Measurements from ENCODE around the gene PIP5K1B.

The PIP5K1B gene

DNA sequence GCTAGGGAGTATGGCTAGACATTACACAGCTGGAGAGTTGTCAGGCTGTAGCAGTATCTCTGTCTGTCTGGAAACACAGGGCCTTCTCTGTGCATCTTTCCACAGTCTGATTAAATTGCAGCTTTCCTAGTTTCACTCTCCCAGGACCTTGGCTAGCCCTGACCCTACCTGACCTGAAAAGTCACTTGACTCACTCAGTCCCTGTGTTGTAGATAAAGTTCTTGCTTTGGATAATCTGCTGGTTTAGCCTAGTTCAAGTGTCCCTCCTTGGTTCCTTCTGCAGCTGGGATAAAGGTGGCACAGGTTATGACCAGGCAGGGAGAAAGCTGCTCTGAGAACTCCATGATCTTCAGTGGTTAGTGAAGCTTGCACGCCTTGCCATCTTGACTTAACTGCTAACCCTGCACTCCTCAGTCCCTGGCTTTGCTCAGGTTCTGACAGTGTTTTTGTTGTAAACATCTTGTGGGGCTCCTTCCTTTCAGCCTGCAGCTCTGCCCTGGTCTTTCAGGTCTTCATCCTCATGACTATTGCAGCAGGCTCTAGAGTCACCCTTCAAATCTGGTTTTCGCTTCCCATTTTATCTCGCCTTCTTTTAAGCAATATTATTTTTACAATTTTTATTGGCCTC lies 101.0 kb downstream of the PIP5K1B start:
- ATAC-seq: no peak
- TF ChIP-seq ARNTL (CRISPR knock-in tag; IDR thresholded peaks at IDR 0.05; ENCODE audit: borderline replicate concordance, low read depth): no peak

DNA sequence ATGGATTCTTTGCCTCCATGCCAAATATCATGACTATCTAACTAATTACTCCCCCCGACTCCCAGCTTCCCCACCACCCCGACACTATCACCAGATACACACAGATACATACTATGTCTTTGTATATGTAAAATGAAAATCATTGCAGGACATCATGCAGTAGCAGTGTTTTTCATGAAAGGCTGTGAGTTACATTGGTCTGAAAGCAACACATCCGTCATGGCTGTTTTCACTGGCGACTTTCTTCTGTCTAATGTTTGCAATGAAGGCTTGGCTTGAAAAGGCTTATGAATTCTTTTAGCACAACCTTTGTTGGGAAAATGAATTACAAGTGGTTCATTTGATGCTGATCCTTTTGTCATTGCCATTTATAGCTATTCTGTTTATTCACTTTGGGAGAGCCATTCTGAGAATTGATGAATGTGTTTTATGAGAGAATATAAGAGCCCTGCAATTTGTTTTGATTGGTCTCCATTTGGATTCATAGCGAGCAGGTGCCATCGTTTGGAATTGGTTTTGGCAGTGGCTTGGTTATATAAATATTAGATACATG lies 103.4 kb downstream of the PIP5K1B start:
- ATAC-seq: no peak
- TF ChIP-seq RARB (CRISPR knock-in tag; IDR thresholded peaks at IDR 0.05) (no peak), ZFP3 (CRISPR knock-in tag; IDR thresholded peaks at IDR 0.05) (no peak)
- TF ChIP-seq, protein P1, sequence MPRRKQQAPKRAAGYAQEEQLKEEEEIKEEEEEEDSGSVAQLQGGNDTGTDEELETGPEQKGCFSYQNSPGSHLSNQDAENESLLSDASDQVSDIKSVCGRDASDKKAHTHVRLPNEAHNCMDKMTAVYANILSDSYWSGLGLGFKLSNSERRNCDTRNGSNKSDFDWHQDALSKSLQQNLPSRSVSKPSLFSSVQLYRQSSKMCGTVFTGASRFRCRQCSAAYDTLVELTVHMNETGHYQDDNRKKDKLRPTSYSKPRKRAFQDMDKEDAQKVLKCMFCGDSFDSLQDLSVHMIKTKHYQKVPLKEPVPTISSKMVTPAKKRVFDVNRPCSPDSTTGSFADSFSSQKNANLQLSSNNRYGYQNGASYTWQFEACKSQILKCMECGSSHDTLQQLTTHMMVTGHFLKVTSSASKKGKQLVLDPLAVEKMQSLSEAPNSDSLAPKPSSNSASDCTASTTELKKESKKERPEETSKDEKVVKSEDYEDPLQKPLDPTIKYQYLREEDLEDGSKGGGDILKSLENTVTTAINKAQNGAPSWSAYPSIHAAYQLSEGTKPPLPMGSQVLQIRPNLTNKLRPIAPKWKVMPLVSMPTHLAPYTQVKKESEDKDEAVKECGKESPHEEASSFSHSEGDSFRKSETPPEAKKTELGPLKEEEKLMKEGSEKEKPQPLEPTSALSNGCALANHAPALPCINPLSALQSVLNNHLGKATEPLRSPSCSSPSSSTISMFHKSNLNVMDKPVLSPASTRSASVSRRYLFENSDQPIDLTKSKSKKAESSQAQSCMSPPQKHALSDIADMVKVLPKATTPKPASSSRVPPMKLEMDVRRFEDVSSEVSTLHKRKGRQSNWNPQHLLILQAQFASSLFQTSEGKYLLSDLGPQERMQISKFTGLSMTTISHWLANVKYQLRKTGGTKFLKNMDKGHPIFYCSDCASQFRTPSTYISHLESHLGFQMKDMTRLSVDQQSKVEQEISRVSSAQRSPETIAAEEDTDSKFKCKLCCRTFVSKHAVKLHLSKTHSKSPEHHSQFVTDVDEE (CRISPR knock-in tag; IDR thresholded peaks at IDR 0.05): no peak

DNA sequence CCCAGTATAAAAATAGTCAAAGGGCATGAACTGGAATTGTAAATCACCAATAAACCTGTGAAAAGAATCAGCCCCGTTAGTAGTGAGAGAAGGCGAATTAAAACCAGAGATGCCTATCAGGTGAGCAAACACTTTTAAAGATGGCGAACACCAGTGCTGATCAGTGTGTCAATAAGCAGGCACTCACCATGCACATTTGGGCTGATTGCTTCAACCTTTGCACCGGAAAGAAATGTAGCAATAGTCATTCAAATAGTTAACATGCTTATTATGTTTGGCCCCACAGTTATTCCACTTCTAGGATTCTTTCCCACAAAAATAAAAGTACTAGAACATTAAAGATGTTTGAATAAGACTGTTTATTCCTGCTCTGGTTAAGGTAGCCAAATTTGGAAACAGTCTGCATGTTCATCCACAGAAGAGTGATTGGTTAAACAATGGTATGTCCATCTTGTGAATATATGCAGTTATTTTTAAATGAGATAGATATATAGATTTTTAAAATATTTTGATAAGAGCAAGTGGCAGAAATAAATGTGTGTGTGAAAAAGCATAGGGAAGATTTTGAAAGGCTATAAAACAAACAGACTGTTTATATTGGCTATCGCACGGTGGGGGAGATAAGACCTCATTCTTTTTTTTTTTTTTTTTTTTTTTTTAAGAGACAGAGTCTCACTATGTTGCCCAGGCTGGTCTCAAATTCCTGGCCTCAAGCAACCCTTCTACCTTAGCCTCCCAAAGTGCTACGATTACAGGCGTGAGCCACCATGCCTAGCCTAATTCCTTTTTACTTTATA lies 112.2 kb downstream of the PIP5K1B start:
- no peak for ATAC-seq
- TF ChIP-seq, protein P2, sequence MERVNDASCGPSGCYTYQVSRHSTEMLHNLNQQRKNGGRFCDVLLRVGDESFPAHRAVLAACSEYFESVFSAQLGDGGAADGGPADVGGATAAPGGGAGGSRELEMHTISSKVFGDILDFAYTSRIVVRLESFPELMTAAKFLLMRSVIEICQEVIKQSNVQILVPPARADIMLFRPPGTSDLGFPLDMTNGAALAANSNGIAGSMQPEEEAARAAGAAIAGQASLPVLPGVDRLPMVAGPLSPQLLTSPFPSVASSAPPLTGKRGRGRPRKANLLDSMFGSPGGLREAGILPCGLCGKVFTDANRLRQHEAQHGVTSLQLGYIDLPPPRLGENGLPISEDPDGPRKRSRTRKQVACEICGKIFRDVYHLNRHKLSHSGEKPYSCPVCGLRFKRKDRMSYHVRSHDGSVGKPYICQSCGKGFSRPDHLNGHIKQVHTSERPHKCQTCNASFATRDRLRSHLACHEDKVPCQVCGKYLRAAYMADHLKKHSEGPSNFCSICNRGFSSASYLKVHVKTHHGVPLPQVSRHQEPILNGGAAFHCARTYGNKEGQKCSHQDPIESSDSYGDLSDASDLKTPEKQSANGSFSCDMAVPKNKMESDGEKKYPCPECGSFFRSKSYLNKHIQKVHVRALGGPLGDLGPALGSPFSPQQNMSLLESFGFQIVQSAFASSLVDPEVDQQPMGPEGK (CRISPR knock-in tag; IDR thresholded peaks at IDR 0.05; ENCODE audit: borderline replicate concordance): no peak
- TF ChIP-seq ZNF8 (CRISPR knock-in tag; IDR thresholded peaks at IDR 0.05): no peak
- TF ChIP-seq, protein P1 (CRISPR knock-in tag; IDR thresholded peaks at IDR 0.05): no peak
- TF ChIP-seq OSR1 (CRISPR knock-in tag; IDR thresholded peaks at IDR 0.05): no peak
- TF ChIP-seq SNAI2 (CRISPR knock-in tag; IDR thresholded peaks at IDR 0.05): no peak
- TF ChIP-seq GLIS3 (CRISPR knock-in tag; IDR thresholded peaks at IDR 0.05): no peak
- TF ChIP-seq CSDC2 (CRISPR knock-in tag; IDR thresholded peaks at IDR 0.05): no peak
- TF ChIP-seq, protein P3, sequence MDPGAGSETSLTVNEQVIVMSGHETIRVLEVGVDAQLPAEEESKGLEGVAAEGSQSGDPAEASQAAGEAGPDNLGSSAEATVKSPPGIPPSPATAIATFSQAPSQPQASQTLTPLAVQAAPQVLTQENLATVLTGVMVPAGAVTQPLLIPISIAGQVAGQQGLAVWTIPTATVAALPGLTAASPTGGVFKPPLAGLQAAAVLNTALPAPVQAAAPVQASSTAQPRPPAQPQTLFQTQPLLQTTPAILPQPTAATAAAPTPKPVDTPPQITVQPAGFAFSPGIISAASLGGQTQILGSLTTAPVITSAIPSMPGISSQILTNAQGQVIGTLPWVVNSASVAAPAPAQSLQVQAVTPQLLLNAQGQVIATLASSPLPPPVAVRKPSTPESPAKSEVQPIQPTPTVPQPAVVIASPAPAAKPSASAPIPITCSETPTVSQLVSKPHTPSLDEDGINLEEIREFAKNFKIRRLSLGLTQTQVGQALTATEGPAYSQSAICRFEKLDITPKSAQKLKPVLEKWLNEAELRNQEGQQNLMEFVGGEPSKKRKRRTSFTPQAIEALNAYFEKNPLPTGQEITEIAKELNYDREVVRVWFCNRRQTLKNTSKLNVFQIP (CRISPR knock-in tag; IDR thresholded peaks at IDR 0.05; ENCODE audit: borderline replicate concordance, low read depth): no peak
- no peak for TF ChIP-seq TOX (CRISPR knock-in tag; IDR thresholded peaks at IDR 0.05; ENCODE audit: borderline replicate concordance)
- no peak for TF ChIP-seq ZC3H10 (CRISPR knock-in tag; IDR thresholded peaks at IDR 0.05)
- TF ChIP-seq ZNF70 (CRISPR knock-in tag; IDR thresholded peaks at IDR 0.05): no peak
- no peak for TF ChIP-seq BACH2 (CRISPR knock-in tag; IDR thresholded peaks at IDR 0.05; ENCODE audit: borderline replicate concordance)

DNA sequence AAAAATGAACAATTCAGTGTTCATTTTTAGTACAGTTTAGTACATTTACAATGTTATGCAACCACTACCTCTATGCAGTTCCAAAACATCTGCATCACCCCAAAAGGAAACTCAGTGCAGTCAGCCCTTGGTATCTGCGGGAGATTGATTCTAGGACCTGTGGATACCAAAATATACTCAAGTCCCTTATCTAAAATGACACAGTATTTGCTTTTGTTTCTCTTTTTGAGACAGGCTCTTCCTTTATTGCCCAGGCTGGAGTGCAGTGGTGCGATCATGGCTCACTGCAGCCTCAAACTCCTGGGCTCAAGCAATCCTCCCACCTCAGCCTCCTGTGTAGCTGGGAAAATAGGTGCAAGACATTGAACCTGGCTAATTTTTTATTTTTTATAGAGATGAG lies 114.0 kb downstream of the PIP5K1B start:
- TF ChIP-seq ZFP30 (CRISPR knock-in tag; IDR thresholded peaks at IDR 0.05) (no peak), BACH2 (CRISPR knock-in tag; IDR thresholded peaks at IDR 0.05; ENCODE audit: borderline replicate concordance) (no peak), TCF4 (CRISPR knock-in tag; IDR thresholded peaks at IDR 0.05; ENCODE audit: borderline replicate concordance) (no peak), CSDC2 (CRISPR knock-in tag; IDR thresholded peaks at IDR 0.05) (no peak), ESRRG (CRISPR knock-in tag; IDR thresholded peaks at IDR 0.05) (no peak), RARB (CRISPR knock-in tag; IDR thresholded peaks at IDR 0.05) (no peak), ISL1 (CRISPR knock-in tag; IDR thresholded peaks at IDR 0.05) (no peak), OSR1 (CRISPR knock-in tag; IDR thresholded peaks at IDR 0.05) (no peak), ARNTL (CRISPR knock-in tag; IDR thresholded peaks at IDR 0.05; ENCODE audit: borderline replicate concordance, low read depth) (no peak), TOX (CRISPR knock-in tag; IDR thresholded peaks at IDR 0.05; ENCODE audit: borderline replicate concordance) (no peak)
- TF ChIP-seq, protein P1 (CRISPR knock-in tag; IDR thresholded peaks at IDR 0.05): no peak
- TF ChIP-seq, protein P3 (CRISPR knock-in tag; IDR thresholded peaks at IDR 0.05; ENCODE audit: borderline replicate concordance, low read depth): no peak
- no peak for ATAC-seq

Data from SK-N-SH treated with all-trans-retinoic acid at 6 μM for 48 hours (cell line).